Skin epidermis (tissue), 12 donors: ENCODE results near the gene CCR6.

ENCODE experiments used
- H3K27ac ChIP-seq, 21 experiments: fragments of 200-600 bp; sonication (generic) in 11 of 21; one replicate each; pipeline ENCODE4 v1.5.0; 2020; ENCODE audit warnings: mild to moderate bottlenecking in 3 of 21, inconsistent platforms in 2 of 21, moderate library complexity in 2 of 21
- H3K4me3 ChIP-seq, 7 experiments: fragments of 200-600 bp; sonication (generic) in 2 of 7; one replicate each; pipeline ENCODE4 v1.5.0; 2020; ENCODE audit warnings: inconsistent platforms in 2 of 7, mild to moderate bottlenecking in 2 of 7, moderate library complexity in 1 of 7

CCR6 gene

DNA sequence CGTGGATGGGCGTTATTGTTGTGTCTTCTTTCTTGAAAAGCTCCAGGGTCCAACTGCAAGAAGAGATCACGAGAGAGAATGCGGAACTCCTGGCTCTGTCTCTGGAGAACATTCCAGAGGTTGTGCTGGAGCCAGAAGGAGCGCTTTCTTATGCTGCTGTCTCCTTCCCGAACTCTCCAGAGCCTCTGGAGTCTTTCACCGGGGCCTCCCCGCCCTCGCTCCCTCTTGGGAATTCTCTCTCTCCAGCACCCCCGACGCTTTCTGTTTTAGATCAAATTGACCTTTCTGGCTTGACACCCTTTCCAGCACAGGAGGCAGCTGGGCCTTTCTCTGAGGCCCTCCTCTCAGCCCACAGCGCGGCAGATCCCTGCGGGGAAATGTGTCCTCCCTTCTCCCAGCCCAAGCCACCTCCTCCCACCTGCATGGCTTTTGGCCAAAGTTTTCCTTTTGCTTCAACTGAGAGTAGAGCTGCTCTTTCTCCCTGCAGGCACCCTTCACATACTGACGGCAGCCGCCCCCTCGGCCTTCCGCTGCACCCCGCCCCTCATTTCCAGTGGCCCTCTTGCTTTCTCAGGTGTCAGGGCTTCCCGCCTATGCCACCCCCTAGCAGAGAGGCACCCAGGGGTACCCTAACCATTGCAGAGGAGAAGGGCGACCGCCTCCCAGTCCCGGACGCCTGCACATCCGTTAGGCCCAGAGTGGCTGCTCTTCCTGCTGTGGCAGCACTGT lies 6.6 kb upstream of the CCR6 start:
- H3K27ac ChIP-seq: peak overlapping the region in 4 of 21 experiments; percentile 5 to 79 (median 34)
- peak overlapping the region in 1 of 7 experiments; percentile 15 for H3K4me3 ChIP-seq

DNA sequence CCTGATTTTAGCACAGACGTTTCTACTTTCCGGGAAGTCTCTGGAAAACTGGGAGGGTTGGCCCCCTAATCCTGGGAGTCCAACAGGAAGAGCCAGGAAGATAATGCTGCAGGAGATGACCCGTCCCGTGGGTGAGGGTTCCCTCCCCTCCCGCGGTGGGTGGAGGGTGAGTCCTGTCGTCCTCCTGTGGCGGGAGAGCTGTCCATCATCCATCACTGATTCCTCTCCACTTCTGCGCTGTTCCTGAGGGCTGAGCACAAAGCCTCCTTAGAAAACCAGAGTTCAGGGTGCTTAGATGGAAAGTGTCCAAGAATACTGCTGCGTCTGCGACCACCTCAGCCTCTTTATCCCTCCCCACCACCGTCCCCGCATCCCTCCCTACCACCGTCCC lies 6.1 kb upstream of the CCR6 start:
- Histone ChIP-seq H3K4me3 (no peak overlapping the region), H3K27ac (peak overlapping the region in 2 of 21 experiments; percentile 61 to 79)

DNA sequence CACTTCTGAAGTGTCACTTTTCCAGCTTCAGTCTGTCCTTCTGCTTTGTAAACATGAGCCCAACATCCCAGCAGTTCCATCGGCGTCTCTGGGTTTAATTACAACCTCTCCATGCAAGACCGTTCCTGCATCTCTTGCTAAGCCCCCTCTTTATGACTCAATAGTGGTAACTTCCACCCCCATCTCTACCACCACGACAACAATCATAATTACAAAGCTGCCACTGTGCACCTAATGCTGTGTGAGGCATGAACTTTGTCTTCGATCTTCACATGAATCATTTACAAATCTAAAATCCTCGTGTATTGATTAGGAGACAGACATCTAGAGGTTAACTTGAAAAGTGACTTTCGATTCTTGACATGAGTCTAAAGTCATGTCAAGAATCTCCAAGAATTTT lies 4.9 kb upstream of the CCR6 start:
- peak overlapping the region in 4 of 21 experiments; percentile 2 to 84 (median 46) for H3K27ac ChIP-seq
- no peak overlapping the region for H3K4me3 ChIP-seq

- no peak overlapping the region for H3K4me3 ChIP-seq
- peak overlapping the region in 12 of 21 experiments; percentile 18 to 84 (median 57) for H3K27ac ChIP-seq
Observed at GRCh38 chr6:167118839-167119238, 4.1 kb upstream of the CCR6 start.

- Histone ChIP-seq H3K27ac (peak overlapping the region in 9 of 21 experiments; percentile 3 to 84 (median 63)), H3K4me3 (no peak overlapping the region)
Observed at GRCh38 chr6:167119670-167120582, 3.0 kb upstream of the CCR6 start.

DNA sequence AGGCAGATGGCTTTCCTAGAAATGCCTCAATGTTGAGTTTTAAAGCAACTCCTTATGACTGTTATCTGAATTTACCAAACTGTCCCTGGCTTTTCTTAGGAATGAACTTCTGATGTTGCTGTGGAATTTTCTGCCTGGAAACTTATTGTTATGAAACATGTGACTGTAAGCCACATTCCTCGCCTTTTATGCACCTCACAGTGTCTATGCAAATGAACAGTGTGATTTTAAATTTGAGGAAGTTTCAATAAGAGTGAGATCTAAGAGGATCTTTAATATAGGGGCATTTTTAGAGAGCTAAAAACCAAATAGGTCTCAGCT lies 2.4 kb upstream of the CCR6 start:
- Histone ChIP-seq H3K4me3 (no peak overlapping the region), H3K27ac (peak overlapping the region in 8 of 21 experiments; percentile 3 to 84 (median 65))

DNA sequence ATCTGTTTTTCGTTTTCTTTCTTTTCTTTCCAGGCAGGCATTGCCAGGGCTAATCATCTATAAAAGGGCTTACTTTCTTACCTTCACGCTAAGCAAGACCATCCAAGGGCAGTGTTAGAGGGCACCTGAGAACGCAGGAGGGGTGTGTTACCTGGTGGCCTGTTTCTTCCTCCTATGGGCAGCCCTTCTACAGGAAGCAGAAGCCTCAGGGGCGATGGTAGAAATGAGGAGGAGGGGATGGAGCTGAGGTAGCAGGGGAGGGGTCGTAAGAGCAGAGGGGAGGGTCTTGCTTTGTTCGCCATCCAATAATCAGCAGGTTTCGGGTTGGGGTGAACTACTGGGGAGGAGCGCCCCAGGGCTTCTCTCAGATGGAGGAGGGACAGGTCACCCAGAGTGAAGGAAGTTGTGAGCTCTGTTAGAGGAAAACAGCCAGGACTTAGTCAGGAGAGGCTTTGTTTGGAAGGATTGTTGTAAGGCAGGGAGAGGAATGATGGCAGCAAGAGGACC lies 1.5 kb upstream of the CCR6 start:
- Histone ChIP-seq H3K27ac (peak overlapping the region in 11 of 21 experiments; percentile 2 to 84 (median 50)), H3K4me3 (no peak overlapping the region)

- Histone ChIP-seq H3K27ac (peak overlapping the region in 9 of 21 experiments; percentile 5 to 84 (median 60)), H3K4me3 (peak overlapping the region in 1 of 7 experiments; percentile 21)
Observed at GRCh38 chr6:167122041-167122826, 662 bp upstream of the CCR6 start.

DNA sequence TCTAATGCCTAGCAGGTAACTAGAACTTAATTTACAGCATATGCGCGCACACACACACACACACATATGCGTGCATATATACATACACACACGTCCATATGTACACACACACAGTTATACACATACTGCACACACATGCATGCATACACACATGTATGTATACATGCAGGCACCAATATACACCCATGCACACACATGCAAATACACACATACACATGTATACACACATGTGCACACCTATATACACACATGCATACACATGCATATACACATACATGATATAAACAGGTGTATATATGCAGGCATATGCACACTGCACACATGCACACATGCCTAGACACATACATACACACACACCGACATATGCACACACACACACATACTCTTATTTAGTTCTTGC lies 1.9 kb downstream of the CCR6 start:
- Histone ChIP-seq H3K27ac (peak overlapping the region in 1 of 21 experiments; percentile 48), H3K4me3 (no peak overlapping the region)

GRCh38 chr6:167125410-167125809 lies 2.5 kb downstream of the CCR6 start:
- no peak overlapping the region for H3K4me3 ChIP-seq
- H3K27ac ChIP-seq: peak overlapping the region in 3 of 21 experiments; percentile 15 to 65 (median 48)

GRCh38 chr6:167125855-167126349 lies 3.0 kb downstream of the CCR6 start:
- H3K4me3 ChIP-seq: no peak overlapping the region
- H3K27ac ChIP-seq: no peak overlapping the region

GRCh38 chr6:167127785-167128531 lies 5.1 kb downstream of the CCR6 start:
- no peak overlapping the region for H3K27ac ChIP-seq
- no peak overlapping the region for H3K4me3 ChIP-seq

GRCh38 chr6:167129159-167129558 lies 6.3 kb downstream of the CCR6 start:
- peak overlapping the region in 1 of 21 experiments; percentile 23 for H3K27ac ChIP-seq
- no peak overlapping the region for H3K4me3 ChIP-seq

- H3K27ac ChIP-seq: peak overlapping the region in 1 of 21 experiments; percentile 23
- H3K4me3 ChIP-seq: no peak overlapping the region
Observed at GRCh38 chr6:167129562-167129961, 6.7 kb downstream of the CCR6 start.

GRCh38 chr6:167130008-167130677 lies 7.2 kb downstream of the CCR6 start:
- H3K4me3 ChIP-seq: no peak overlapping the region
- peak overlapping the region in 3 of 21 experiments; percentile 8 to 72 (median 45) for H3K27ac ChIP-seq

DNA sequence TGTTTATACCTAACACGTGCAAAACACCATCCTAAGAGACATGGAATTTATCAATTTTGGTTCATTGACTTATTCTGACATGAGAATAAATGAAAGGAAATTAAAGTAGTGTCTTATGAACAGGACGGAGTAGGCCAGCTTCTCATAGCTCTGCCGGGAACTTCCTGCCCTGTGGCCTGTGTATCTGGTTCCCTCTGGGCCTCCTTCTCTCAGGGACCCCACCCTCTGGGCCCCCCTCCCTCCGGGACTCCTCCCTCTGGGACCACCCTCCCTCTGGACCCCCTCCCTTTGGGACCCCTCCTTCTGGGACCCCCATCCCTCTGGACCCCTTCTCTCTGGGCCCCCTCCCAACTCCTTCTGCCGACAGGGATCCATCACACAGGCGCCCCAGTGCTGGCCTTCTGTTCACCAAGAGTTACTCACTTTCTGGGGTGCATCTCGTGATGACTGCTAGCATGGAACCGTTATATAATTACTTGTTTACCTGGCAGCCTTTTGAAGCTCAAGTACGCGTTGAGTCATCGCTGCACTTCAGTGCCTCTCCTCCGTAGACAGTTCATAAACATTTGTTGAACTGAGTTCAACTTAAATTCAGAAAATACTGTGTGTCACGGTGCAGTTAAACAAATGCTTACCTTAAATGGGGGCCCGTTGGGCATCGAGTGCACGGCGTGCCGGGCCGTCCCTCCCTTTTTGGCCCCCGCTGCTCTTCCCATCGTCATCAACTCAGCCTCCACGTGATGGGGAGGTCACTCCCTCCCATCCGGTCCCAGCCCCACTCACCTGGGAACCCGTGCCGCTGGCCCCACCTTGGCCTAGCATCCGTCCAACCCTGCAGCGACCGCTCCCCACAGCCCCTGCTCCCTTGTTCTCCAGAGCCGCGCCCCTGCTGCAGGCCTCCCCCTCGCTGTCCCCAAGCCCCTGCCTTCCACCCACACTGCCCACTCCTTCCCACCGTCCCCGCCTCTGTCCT lies 8.1 kb downstream of the CCR6 start:
- Histone ChIP-seq H3K27ac (peak overlapping the region in 4 of 21 experiments; percentile 8 to 72 (median 43)), H3K4me3 (no peak overlapping the region)
